Left ventricle myocardium inferior (tissue), 1 donor: ENCODE measurements around the gene GRID1. TPM values are rescaled to one million over a fixed set of nuclear protein-coding genes. Genes with fewer than 3 reads are reported as not detected.
"Not testable (repeated sequence)": the region's sequence is repeated elsewhere in the genome, so short reads cannot be mapped to it uniquely, and the experiment has no call there.

Experiments
- DNase-seq: peaks from one replicate; pipeline ENCODE4 v3.0.0-alpha.2; 2020
- H3K27ac ChIP-seq: fragments of 200-600 bp; replicated peaks from 2 replicates; pipeline ENCODE4 v1.8.0; 2021
- H3K27me3 ChIP-seq: fragments of 200-600 bp; 2 replicates; pipeline ENCODE4 v1.8.0; 2021; ENCODE audit warnings: low read depth
- H3K36me3 ChIP-seq: fragments of 200-600 bp; 2 replicates; pipeline ENCODE4 v1.8.0; 2021
- H3K4me1 ChIP-seq: fragments of 200-600 bp; 2 replicates; pipeline ENCODE4 v1.8.0; 2021
- H3K4me3 ChIP-seq: fragments of 200-600 bp; 2 replicates; pipeline ENCODE4 v1.8.0; 2021; ENCODE audit warnings: mild to moderate bottlenecking, moderate library complexity
- H3K9me3 ChIP-seq: fragments of 200-600 bp; replicated peaks from 2 replicates; pipeline ENCODE4 v1.8.0; 2021
- CTCF ChIP-seq: fragments of 200-600 bp; IDR thresholded peaks from 2 replicates; pipeline ENCODE4 v1.8.0; 2021; ENCODE audit warnings: antibody characterized with exemption, mild to moderate bottlenecking, borderline replicate concordance
- intact Hi-C: fragments of 100-400 bp; cut with micrococcal nuclease; formaldehyde crosslinking; loops from one replicate; pipeline ENCODE4 v1.11.0; 2022
- total RNA-seq: library from RNA; stranded (reverse); fragmentation: NEBNext Ultra II Directional; extraction: Animal tissue kit (Norgen Biotek cat#: 25700); gene quantifications from one replicate; pipeline ENCODE4 v1.2.1, GENCODE V29; 2021
- donor health status: DM: no; HTN: yes; CAD: no; lungs with severe emphysema.

GRID1 gene
- total RNA-seq, 1 donor from 2014 or later: 1.6 TPM

DNA sequence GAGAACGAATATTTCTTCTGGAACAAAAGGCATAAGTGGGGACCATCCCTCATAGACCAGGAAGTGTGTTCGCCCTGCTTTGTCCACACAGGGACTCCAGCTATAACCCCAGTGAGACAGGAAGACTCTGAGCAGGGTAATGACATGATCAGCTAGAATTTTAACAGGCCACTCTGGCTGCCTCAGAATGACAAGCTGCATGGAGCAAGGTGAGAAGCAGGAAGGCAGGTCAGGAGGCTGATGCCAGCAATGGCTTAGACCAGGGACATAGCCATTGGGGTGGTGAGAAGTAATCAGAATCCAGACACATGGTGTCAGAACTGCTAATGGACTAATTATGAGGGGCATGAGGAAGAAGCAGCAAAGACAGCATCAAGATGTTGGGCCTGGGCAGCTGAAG lies 264.6 kb downstream of the GRID1 start:
- intact Hi-C loops: no loop called here
- no peaks in the 10 kb centered on the region for H3K36me3 ChIP-seq
- no peaks in the 10 kb centered on the region for H3K4me1 ChIP-seq
- no peak for TF ChIP-seq CTCF
- no peak for DNase-seq
- H3K27me3 ChIP-seq: no peaks in the 10 kb centered on the region
- H3K4me3 ChIP-seq: no peak overlapping the region
- H3K27ac ChIP-seq: no peak overlapping the region
- H3K9me3 ChIP-seq: no peaks in the 10 kb centered on the region

DNA sequence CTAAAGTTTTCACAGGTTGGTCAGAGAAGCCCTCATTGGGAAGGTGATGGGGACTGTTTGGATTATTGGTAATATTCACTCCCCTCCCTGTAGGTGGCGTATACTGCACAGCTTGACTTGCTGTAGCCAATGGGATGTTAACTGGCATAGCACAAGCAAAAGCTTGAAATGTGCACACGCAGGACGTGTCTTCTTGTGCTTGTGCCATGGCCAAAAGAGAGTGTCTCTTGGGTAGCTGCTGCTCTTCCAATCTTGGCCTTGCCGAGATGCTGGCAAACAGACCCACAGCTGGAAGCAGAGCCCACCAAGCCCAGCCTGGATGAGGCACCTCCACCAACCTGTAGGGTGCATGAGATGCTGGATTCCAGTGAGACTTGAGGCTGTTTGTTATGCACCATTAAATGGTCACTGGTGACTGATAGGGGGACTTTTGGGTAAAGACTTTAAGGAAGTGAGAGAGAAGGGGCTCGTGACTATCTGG lies 266.0 kb downstream of the GRID1 start:
- Histone ChIP-seq H3K4me3 (no peak overlapping the region), H3K36me3 (no peaks in the 10 kb centered on the region), H3K27me3 (no peaks in the 10 kb centered on the region), H3K4me1 (no peaks in the 10 kb centered on the region), H3K9me3 (no peaks in the 10 kb centered on the region), H3K27ac (no peak overlapping the region)
- intact Hi-C loops: no loop called here
- peak; percentile 50 for TF ChIP-seq CTCF
- DNase-seq: no peak

DNA sequence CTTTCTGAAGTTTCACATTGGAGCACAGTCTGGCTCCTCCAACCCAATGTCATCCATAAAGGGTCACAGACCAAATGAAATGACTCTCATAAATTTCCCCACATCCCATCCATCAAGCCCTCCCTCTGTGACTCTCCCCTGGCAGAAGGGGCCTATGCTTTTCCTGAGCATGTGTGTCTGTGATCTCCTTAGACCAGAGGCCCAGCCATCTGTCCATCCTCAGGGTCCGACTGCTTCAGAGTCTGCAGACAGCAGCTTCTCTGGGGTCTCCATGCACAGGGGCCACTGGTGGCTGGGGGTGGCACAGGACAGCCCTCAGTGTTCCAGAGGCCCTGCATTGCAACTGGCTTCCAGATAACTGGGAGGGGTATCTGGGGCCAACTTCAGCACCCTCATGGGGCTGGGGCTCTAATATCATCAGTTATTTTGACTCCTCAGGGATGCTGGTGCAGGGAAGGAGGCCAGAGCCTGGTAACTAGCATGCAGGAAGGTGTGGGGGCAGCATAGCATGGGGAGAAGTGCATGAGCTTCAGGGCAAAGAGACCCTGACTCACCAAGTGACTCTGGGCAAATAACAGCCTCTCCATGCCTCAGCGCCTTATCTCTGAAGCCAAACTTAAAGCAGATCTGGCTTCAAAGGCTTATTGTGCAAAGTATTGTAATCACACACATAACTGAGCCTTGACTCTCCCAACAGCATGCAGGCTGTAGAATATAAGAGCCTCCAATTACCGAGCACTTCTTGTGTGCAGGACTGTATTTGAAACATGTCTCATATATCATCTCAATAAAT lies 266.9 kb downstream of the GRID1 start:
- no peak for TF ChIP-seq CTCF
- Histone ChIP-seq H3K27ac (no peak overlapping the region), H3K27me3 (no peaks in the 10 kb centered on the region), H3K4me3 (no peak overlapping the region), H3K4me1 (no peaks in the 10 kb centered on the region), H3K36me3 (no peaks in the 10 kb centered on the region), H3K9me3 (no peaks in the 10 kb centered on the region)
- no peak for DNase-seq
- intact Hi-C loops: no loop called here

DNA sequence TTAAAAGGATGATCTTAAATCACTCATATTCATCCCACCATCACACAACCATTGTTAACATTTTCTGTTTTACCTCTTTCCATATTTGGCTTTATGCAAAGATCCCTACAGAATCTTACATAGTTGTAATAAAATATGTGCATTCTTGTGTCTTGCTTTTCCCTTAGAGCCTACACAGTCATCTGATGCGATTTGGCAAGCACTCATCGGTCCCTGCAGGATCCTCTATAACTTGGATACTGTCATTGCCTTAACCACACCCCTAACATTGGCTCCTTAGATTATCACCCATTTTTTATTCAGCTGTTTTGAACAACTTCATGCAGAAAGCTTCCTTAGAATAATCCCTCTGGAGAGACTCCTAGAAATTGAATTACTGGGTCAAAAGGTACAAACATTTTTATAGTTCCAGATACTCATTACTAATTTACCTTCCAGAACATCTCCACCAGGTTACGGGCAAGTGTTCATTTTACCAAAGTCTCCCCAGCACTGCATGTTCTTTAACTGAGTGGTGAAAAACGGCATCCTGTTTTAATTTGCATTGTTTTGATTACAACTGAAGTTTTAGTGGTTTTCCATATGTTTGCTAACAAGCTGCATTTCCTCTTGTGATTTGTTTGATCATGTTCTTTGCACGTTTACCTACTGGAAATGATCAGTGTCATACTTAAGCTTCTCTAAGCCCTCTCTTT lies 268.3 kb downstream of the GRID1 start:
- TF ChIP-seq CTCF: no peak
- H3K4me3 ChIP-seq: no peak overlapping the region
- H3K36me3 ChIP-seq: no peaks in the 10 kb centered on the region
- H3K4me1 ChIP-seq: no peaks in the 10 kb centered on the region
- DNase-seq: no peak
- intact Hi-C loops: no loop called here
- no peak overlapping the region for H3K27ac ChIP-seq
- no peaks in the 10 kb centered on the region for H3K27me3 ChIP-seq
- H3K9me3 ChIP-seq: no peaks in the 10 kb centered on the region

DNA sequence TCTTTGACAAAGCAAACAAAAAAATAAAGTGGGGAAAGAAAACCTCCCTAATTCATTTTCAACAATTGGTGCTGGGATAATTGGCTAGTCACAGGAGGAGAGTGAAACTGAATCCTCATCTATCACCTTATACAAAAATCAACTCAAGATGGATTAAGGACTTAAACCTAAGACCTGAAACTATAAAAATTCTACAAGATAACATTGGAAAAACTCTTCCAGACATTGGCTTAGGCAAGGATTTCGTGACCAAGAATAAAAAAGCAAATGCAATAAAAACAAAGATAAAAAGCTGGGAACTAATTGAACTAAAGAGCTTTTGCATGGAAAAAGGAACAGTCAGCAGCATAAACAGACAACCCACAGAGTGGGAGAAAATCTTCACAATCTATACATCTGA lies 271.5 kb downstream of the GRID1 start:
- H3K27ac ChIP-seq, intact Hi-C loops, H3K36me3 ChIP-seq, DNase-seq, H3K9me3 ChIP-seq, H3K4me3 ChIP-seq, H3K4me1 ChIP-seq: not testable (repeated sequence)
- peaks cover 16% of the 10 kb centered on the region for H3K27me3 ChIP-seq

GRCh38 chr10:86092311-86092710 lies 274.3 kb downstream of the GRID1 start:
- H3K4me1 ChIP-seq, intact Hi-C loops: not testable (repeated sequence)

More at GRCh38 chr10:86092311-86092710, 274.3 kb downstream of the GRID1 start:
- not testable (repeated sequence) for H3K9me3 ChIP-seq, H3K27ac ChIP-seq, H3K36me3 ChIP-seq, DNase-seq, H3K4me3 ChIP-seq
- peaks cover 35% of the 10 kb centered on the region for H3K27me3 ChIP-seq
